Panc1 (cell line): ENCODE results near the gene CYP11A1. TPM values are rescaled to one million over a fixed set of nuclear protein-coding genes. Genes with fewer than 3 reads are reported as not detected.
A peak's percentile ranks its signal among the peaks of the same experiment; 100 is the strongest.

ENCODE experiments used
- ATAC-seq: fragments of 200-7000 bp; cut with Tn5 transposase; 2 replicates; pipeline ENCODE4 v1.9.1; 2020; ENCODE audit warnings: mild to moderate bottlenecking, moderate library complexity
- BruUV-seq: library from RNA; stranded (reverse); fragments of 400-500 nt; replicated peaks from 2 replicates; lab custom pipeline; 2021; lab: Mats Ljungman, UMichigan
- CTCF ChIA-PET: fragments of 300-600 bp; sonication (Branson Sonifier 250); formaldehyde crosslinking; loops from one replicate; lab custom pipeline; 2022; ENCODE audit warnings: antibody characterized with exemption; lab: Charles Lee
- POLR2A ChIA-PET: fragments of 300-600 bp; sonication (Branson Sonifier 250); formaldehyde crosslinking; loops from one replicate; lab custom pipeline; 2022; ENCODE audit warnings: antibody characterized with exemption; lab: Charles Lee
- DNase-seq: peaks from one replicate; pipeline ENCODE4 v3.0.0-alpha.2; 2010; ENCODE audit warnings: low read depth, low spot score
- H3K27ac ChIP-seq: 2 replicates; pipeline ENCODE4 v1.5.1; 2011; ENCODE audit warnings: mild to moderate bottlenecking, low read length, inconsistent platforms
- H3K27me3 ChIP-seq: fragments of 200-500 bp; sonication (Bioruptor generic); 2 replicates; pipeline ENCODE4 v1.6.0; 2014; ENCODE audit warnings: low read length, inconsistent platforms; ENCODE audit not compliant: control insufficient read depth, insufficient read depth
- H3K36me3 ChIP-seq: fragments of 200-500 bp; sonication (Bioruptor generic); 2 replicates; pipeline ENCODE4 v1.5.1; 2014; ENCODE audit warnings: inconsistent platforms, mild to moderate bottlenecking, low read length, moderate library complexity; ENCODE audit not compliant: control insufficient read depth, insufficient read depth
- H3K4me1 ChIP-seq: 2 replicates; pipeline ENCODE4 v1.5.1; 2011; ENCODE audit warnings: inconsistent platforms, mild to moderate bottlenecking, low read length, moderate library complexity; ENCODE audit not compliant: control insufficient read depth, insufficient read depth
- H3K4me3 ChIP-seq, 2 experiments: 2 replicates each; pipeline ENCODE4 v1.5.1; 2011 to 2012; ENCODE audit warnings: low read depth in 2 of 2, low read length in 2 of 2, mild to moderate bottlenecking in 2 of 2, inconsistent platforms in 1 of 2, moderate library complexity in 1 of 2
- H3K9me3 ChIP-seq: fragments of 200-500 bp; sonication (Bioruptor generic); 2 replicates; pipeline ENCODE4 v1.5.1; 2014; ENCODE audit warnings: low read depth, mild to moderate bottlenecking, inconsistent platforms, low read length, moderate library complexity; ENCODE audit not compliant: control insufficient read depth, insufficient read depth
- CTCF ChIP-seq: fragments of 450-650 bp; IDR thresholded peaks from 2 replicates; pipeline ENCODE4 v1.5.1; 2017; ENCODE audit warnings: mild to moderate bottlenecking
- POLR2AphosphoS5 ChIP-seq: IDR thresholded peaks from 2 replicates; pipeline ENCODE4 v1.6.1; 2012; ENCODE audit warnings: mild to moderate bottlenecking, low read depth, low read length, moderate library complexity
- REST ChIP-seq, 2 experiments: IDR thresholded peaks; 2 replicates each; pipeline ENCODE4 v1.6.1; 2011 to 2012; ENCODE audit warnings: low read depth in 2 of 2, control low read depth in 1 of 2, low read length in 1 of 2, mild to moderate bottlenecking in 1 of 2, moderate library complexity in 1 of 2; ENCODE audit not compliant: insufficient read depth in 1 of 2
- SIN3A ChIP-seq: IDR thresholded peaks from 2 replicates; pipeline ENCODE4 v1.6.1; 2012; ENCODE audit warnings: low read depth, mild to moderate bottlenecking, low read length, moderate library complexity, borderline replicate concordance; ENCODE audit not compliant: insufficient read depth
- TCF7L2 ChIP-seq: IDR thresholded peaks from 2 replicates; pipeline ENCODE4 v1.6.1; 2011; ENCODE audit warnings: mild to moderate bottlenecking, low read depth, low read length, inconsistent platforms
- in situ Hi-C: cut with HindIII; loops from 2 replicates; pipeline ENCODE4 v1.10.0; 2016; ENCODE audit warnings: low sequenced_read_pairs, low pct_unique_long_range_greater_than_20kb
- intact Hi-C: fragments of 100-400 bp; cut with micrococcal nuclease; formaldehyde crosslinking; loops from one replicate; pipeline ENCODE4 v1.10.0; 2022; ENCODE audit not compliant: unreplicated experiment
- total RNA-seq: library from RNA; stranded (reverse); gene quantifications from one replicate; pipeline ENCODE4 v1.2.1, GENCODE V29; 2021; ENCODE audit not compliant: unreplicated experiment

CYP11A1 gene
- total RNA-seq, 1 experiment from 2014 or later = 0.57 TPM

- H3K4me1 ChIP-seq = no peaks in the 10 kb centered on the region; the same call in 1 of the 2 replicates
- no peaks in the 10 kb centered on the region for H3K36me3 ChIP-seq
- ATAC-seq (peak; percentile 88), DNase-seq (no peak)
- BruUV-seq = no TSS peak
- no peak overlapping the region for H3K27ac ChIP-seq
- no peaks in the 10 kb centered on the region for H3K9me3 ChIP-seq
- no peaks in the 10 kb centered on the region for H3K27me3 ChIP-seq
- CTCF ChIA-PET = interaction anchor here (0.6 to 2.7 kb wide), 31 partner anchors 8 to 520 kb away, joined by 3 to 53 read pairs (median 4); partner anchors contain the start of gene ISLR2
- intact Hi-C loops (loop anchor here (1.0 kb wide), 1 partner anchor 180 kb away; no protein-coding TSS in a partner anchor), in situ Hi-C loops (no loop called here)
- TF ChIP-seq CTCF = peak; percentile 90
- TF ChIP-seq TCF7L2 = no peak
- TF ChIP-seq SIN3A = no peak
- no peak overlapping the region for H3K4me3 ChIP-seq
- POLR2A ChIA-PET = interaction anchor here (0.6 to 1.0 kb wide), 3 partner anchors 13 to 462 kb away, joined by 5 to 10 read pairs (median 5); no protein-coding TSS in a partner anchor
Measured at GRCh38 chr15:74307827-74308811, 59.3 kb downstream of the CYP11A1 start.

- H3K4me1 ChIP-seq = no peaks in the 10 kb centered on the region; the same call in 1 of the 2 replicates
- H3K4me3 ChIP-seq = no peak overlapping the region
- in situ Hi-C loops (no loop called here), intact Hi-C loops (loop anchor here (1.0 kb wide), 1 partner anchor 178 kb away; no protein-coding TSS in a partner anchor)
- CTCF ChIA-PET = interaction anchor here (0.8 to 2.7 kb wide), 8 partner anchors 14 to 356 kb away, joined by 3 to 53 read pairs (median 7); partner anchors contain the start of gene ISLR2
- no peak overlapping the region for H3K27ac ChIP-seq
- DNase-seq (no peak), ATAC-seq (no peak)
- POLR2A ChIA-PET = no interaction called here
- H3K9me3 ChIP-seq = no peaks in the 10 kb centered on the region
- TF ChIP-seq SIN3A (no peak), POLR2AphosphoS5 (no peak), TCF7L2 (no peak)
- no TSS peak for BruUV-seq
- no peaks in the 10 kb centered on the region for H3K27me3 ChIP-seq
- no peaks in the 10 kb centered on the region for H3K36me3 ChIP-seq
Measured at GRCh38 chr15:74306781-74307217, 60.6 kb downstream of the CYP11A1 start.

- no TSS peak for BruUV-seq
- ChIA-PET POLR2A (no interaction called here), CTCF (no interaction called here)
- in situ Hi-C loops (no loop called here), intact Hi-C loops (no loop called here)
- Histone ChIP-seq H3K36me3 (no peaks in the 10 kb centered on the region), H3K4me1 (no peaks in the 10 kb centered on the region; the same call in 1 of the 2 replicates), H3K27ac (no peak overlapping the region), H3K4me3 (no peak overlapping the region), H3K9me3 (no peaks in the 10 kb centered on the region), H3K27me3 (no peaks in the 10 kb centered on the region)
- TF ChIP-seq POLR2AphosphoS5 (no peak), CTCF (no peak), TCF7L2 (no peak), SIN3A (no peak), REST (IDR thresholded peaks at IDR 0.05; ENCODE audit: insufficient read depth in 1 of 2, low read depth in 2 of 2, low read length in 1 of 2) (no peak)
- DNase-seq (no peak), ATAC-seq (no peak)
Measured at GRCh38 chr15:74305687-74306086, 61.8 kb downstream of the CYP11A1 start.
